ENCODE data around the gene FAM81A.

- TF ChIP-seq, protein P1, sequence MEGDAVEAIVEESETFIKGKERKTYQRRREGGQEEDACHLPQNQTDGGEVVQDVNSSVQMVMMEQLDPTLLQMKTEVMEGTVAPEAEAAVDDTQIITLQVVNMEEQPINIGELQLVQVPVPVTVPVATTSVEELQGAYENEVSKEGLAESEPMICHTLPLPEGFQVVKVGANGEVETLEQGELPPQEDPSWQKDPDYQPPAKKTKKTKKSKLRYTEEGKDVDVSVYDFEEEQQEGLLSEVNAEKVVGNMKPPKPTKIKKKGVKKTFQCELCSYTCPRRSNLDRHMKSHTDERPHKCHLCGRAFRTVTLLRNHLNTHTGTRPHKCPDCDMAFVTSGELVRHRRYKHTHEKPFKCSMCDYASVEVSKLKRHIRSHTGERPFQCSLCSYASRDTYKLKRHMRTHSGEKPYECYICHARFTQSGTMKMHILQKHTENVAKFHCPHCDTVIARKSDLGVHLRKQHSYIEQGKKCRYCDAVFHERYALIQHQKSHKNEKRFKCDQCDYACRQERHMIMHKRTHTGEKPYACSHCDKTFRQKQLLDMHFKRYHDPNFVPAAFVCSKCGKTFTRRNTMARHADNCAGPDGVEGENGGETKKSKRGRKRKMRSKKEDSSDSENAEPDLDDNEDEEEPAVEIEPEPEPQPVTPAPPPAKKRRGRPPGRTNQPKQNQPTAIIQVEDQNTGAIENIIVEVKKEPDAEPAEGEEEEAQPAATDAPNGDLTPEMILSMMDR (IDR thresholded peaks at IDR 0.05) = no peak
- no peak for TF ChIP-seq POLR2A (IDR thresholded peaks at IDR 0.05)
These were observed 132.3 kb downstream of the FAM81A start for GRCh38 chr15:59570315-59570714.
